ENCODE results near the gene SUGCT.

- TF ChIP-seq CTCF (IDR thresholded peaks at IDR 0.05 in 8 of 11, conservative IDR thresholded peaks at IDR 0.05 in 3 of 11) (no peak), POLR2A (IDR thresholded peaks at IDR 0.05) (no peak)
Observed at GRCh38 chr7:40402661-40403060, 267.9 kb downstream of the SUGCT start.
